Naive B cell (primary cell): Measurements from ENCODE around the gene MYH7. TPM values are rescaled to one million over a fixed set of nuclear protein-coding genes. Genes with fewer than 3 reads are reported as not detected.
"Not testable (repeated sequence)": the region's sequence is repeated elsewhere in the genome, so short reads cannot be mapped to it uniquely, and the experiment has no call there.

Source experiments
- ATAC-seq, 2 donors: fragments of 150-1000 bp; cut with Tn5 transposase; 2 replicates each; pipeline ENCODE4 v1.10.0; 2021; ENCODE audit warnings: low read depth in 2 of 2, mild to moderate bottlenecking in 2 of 2, moderate library complexity in 2 of 2
- DNase-seq: peaks from one replicate; pipeline ENCODE4 v3.0.0; 2022
- H3K27ac Mint-ChIP-seq, 6 donors: one replicate each; pipeline ENCODE4 v1.8.0; 2020 to 2022; ENCODE audit warnings: mild to moderate bottlenecking in 6 of 6, mixed read lengths in 6 of 6, moderate library complexity in 5 of 6, inconsistent platforms in 2 of 6
- H3K27me3 Mint-ChIP-seq, 3 donors: one replicate each; pipeline ENCODE4 v1.8.0; 2021 to 2022; ENCODE audit warnings: mixed read lengths in 3 of 3, mild to moderate bottlenecking in 1 of 3
- H3K36me3 Mint-ChIP-seq, 2 donors: one replicate each; pipeline ENCODE4 v1.8.0; 2020 to 2022; ENCODE audit warnings: mixed read lengths in 2 of 2, inconsistent platforms in 1 of 2, mild to moderate bottlenecking in 1 of 2
- H3K4me1 Mint-ChIP-seq, 3 donors: one replicate each; pipeline ENCODE4 v1.8.0; 2020 to 2022; ENCODE audit warnings: mixed read lengths in 3 of 3, inconsistent platforms in 1 of 3, mild to moderate bottlenecking in 1 of 3, moderate library complexity in 1 of 3
- H3K4me3 Mint-ChIP-seq, 8 donors: one replicate each; pipeline ENCODE4 v1.8.0; 2020 to 2022; ENCODE audit warnings: mild to moderate bottlenecking in 8 of 8, mixed read lengths in 8 of 8, moderate library complexity in 8 of 8, inconsistent platforms in 2 of 8
- H3K9me3 Mint-ChIP-seq, 7 donors: one replicate each; pipeline ENCODE4 v1.8.0; 2020 to 2022; ENCODE audit warnings: mixed read lengths in 7 of 7, mild to moderate bottlenecking in 5 of 7, inconsistent platforms in 2 of 7, moderate library complexity in 1 of 7
- polyA plus RNA-seq, 6 donors: library from polyadenylated mRNA; unstranded; fragments of 300-500 nt; fragmentation: Illumina TruSeq; gene quantifications; one replicate each; pipeline ENCODE4 v1.2.3, GENCODE V29; 2021; ENCODE audit warnings: low read depth in 6 of 6

Gene MYH7
- polyA plus RNA-seq, 6 donors from 2014 or later: not detected

DNA sequence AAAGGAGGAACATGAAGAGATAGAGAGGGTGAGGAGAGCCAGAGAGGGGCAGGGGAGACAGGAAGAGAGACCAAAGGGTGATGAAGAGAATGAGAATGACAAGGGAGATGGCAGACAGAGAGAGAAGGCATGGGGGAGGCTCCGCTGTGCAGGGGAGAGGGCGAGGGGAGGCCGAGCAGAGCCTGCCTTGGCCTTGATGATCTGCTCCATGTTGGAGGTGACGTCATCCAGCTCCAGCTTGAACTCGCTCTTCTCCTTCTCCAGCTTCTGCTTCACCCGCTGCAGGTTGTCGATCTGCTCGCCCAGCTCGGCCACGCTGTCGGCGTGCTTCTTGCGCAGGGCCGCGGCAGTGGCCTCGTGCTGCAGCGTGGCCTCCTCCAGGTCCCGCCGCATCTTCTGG lies 45.6 kb downstream of the MYH7 start:
- H3K4me1 Mint-ChIP-seq, H3K27ac Mint-ChIP-seq, H3K4me3 Mint-ChIP-seq, DNase-seq, H3K36me3 Mint-ChIP-seq, H3K9me3 Mint-ChIP-seq, ATAC-seq: not testable (repeated sequence)
- peaks cover 22 to 66% (median 48%) of the 10 kb centered on the region in 3 donors for H3K27me3 Mint-ChIP-seq

DNA sequence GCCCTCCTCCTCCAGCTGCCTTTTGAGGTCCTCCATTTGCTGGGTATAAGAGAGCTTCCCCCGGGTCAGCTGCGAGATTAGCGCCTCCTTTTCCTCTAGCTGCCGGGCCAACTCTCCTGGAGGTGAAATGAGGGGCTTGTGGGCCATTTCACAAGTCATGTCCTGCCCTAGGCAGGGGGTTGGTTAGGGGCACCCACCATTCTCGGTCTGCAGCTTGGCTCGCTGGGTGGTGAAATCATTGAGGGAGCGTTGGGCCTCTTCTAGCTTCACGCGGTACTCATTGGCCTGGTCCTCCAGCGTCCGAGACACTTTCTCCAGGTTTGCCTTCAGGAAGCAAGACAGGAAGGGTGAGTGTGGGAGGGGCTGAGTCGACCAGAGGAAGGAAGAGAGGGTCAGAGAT lies 46.1 kb downstream of the MYH7 start:
- ATAC-seq (no peak), DNase-seq (no peak)
- no peak overlapping the region for H3K27ac Mint-ChIP-seq
- no peaks in the 10 kb centered on the region for H3K36me3 Mint-ChIP-seq
- peaks cover 0 to 2% (median 0%) of the 10 kb centered on the region in 7 donors for H3K9me3 Mint-ChIP-seq
- no peak overlapping the region for H3K4me3 Mint-ChIP-seq
- peaks cover 22 to 69% (median 53%) of the 10 kb centered on the region in 3 donors for H3K27me3 Mint-ChIP-seq
- no peaks in the 10 kb centered on the region for H3K4me1 Mint-ChIP-seq

DNA sequence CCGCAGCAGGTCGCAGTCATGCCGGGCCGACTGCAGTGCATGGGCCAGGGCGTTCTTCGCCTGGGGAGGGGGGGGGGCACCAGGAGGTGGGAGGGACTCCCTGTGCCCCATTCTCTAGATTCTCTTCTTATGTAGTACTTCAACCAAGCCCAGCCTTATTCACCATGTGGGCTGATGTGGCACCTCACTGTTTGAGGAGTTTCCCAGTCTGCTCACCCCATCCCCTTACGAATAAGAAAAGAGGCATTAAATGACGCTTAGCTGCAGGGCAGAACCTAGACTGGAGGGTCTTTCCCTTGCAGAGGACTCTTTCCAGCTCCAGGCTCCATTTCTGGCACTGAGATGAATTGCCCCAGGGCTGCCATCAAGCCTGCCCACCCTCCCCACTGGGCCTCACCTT lies 46.5 kb downstream of the MYH7 start:
- Mint-ChIP-seq H3K4me1 (no peaks in the 10 kb centered on the region), H3K27ac (no peak overlapping the region)
- no peak for ATAC-seq

DNA sequence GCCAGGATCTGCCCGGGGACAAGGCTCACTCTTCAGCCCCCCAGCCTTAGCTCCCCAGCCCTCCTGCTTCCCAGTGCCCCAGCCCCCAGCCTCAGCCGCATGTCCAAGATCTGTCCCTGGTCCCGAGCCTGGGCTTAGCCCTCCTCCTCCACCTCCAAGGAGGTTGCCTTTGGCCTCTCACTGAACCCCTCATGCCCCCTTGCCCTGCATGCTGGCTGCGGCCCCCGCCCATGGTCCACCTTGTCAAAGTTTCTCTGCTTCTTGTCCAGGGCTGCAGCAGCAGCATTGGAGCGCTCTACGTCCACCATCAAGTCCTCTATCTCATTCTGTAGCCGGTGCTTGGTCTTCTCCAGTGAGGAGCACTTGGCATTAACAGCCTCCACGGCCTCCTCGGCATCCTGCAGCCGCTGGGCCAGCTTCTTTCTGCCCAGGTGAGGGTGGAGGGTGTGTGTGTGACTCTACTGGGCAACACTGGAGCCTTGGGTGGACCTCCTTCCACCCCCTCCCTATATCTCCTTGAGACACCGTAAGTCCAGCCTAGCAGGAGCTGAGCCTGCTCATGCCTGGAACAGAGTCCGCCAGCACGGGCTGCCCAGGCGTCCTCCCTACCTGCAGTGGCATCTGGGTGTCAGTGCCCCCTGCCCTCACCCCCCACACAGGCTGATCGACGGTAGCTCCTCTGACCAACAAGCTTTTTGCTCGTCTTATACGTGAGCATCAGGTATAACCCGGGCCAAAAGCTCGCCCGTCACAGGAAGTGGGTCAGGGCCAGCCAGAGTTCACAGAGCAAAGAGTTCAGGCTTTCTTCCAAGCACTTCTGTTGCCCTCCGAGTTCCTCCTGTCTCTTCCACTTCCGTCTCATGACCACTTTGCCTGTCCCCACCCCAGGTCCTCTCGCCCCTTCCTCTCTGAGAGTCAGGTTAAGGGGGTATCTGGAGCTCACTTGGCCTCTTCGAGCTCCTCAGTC lies 47.3 kb downstream of the MYH7 start:
- ATAC-seq (no peak), DNase-seq (no peak)
- Mint-ChIP-seq H3K36me3 (no peaks in the 10 kb centered on the region), H3K4me1 (no peaks in the 10 kb centered on the region), H3K4me3 (no peak overlapping the region), H3K9me3 (peaks cover 0 to 2% (median 0%) of the 10 kb centered on the region in 7 donors), H3K27ac (no peak overlapping the region), H3K27me3 (peaks cover 22 to 70% (median 57%) of the 10 kb centered on the region in 3 donors)

More for the DNA sequence above, 46.5 kb downstream of the MYH7 start:
- Mint-ChIP-seq H3K9me3 (peaks cover 0 to 2% (median 0%) of the 10 kb centered on the region in 7 donors), H3K36me3 (no peaks in the 10 kb centered on the region), H3K4me3 (no peak overlapping the region), H3K27me3 (peaks cover 22 to 70% (median 57%) of the 10 kb centered on the region in 3 donors)
- DNase-seq: no peak

DNA sequence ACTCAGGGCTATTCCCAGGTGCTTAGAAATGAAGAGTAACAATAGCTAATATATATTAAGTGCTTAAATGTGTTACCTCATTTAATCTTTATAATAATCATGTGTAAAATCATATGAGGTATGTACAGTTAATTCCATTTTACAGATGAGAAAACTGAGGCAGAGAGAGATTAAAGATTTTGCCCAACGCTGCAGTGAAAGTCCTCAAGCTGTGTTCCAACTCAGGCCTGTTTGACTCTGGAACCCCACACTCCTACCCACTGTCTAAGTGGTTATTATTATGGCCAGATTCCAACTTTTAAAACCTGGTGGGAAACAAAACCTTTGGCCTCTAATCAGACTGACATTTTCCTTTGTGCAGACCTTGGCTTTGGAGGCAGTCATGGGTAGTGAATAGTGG lies 48.5 kb downstream of the MYH7 start:
- no peak overlapping the region for H3K4me3 Mint-ChIP-seq
- H3K9me3 Mint-ChIP-seq: peaks cover 0 to 2% (median 0%) of the 10 kb centered on the region in 7 donors
- no peak for ATAC-seq
- H3K27me3 Mint-ChIP-seq: peaks cover 27 to 73% (median 61%) of the 10 kb centered on the region in 3 donors
- H3K27ac Mint-ChIP-seq: no peak overlapping the region
- H3K36me3 Mint-ChIP-seq: no peaks in the 10 kb centered on the region
- H3K4me1 Mint-ChIP-seq: no peaks in the 10 kb centered on the region
- no peak for DNase-seq

GRCh38 chr14:23386266-23386657 lies 49.2 kb downstream of the MYH7 start:
- H3K9me3 Mint-ChIP-seq, ATAC-seq, DNase-seq, H3K4me3 Mint-ChIP-seq, H3K4me1 Mint-ChIP-seq, H3K36me3 Mint-ChIP-seq: not testable (repeated sequence)
- H3K27me3 Mint-ChIP-seq: peaks cover 23 to 80% (median 68%) of the 10 kb centered on the region in 3 donors
- peak overlapping the region in 1 of 6 donors; percentile 37 for H3K27ac Mint-ChIP-seq

- H3K4me3 Mint-ChIP-seq: no peak overlapping the region
- DNase-seq: no peak
- peaks cover 20 to 80% (median 73%) of the 10 kb centered on the region in 3 donors for H3K27me3 Mint-ChIP-seq
- no peak for ATAC-seq
- H3K4me1 Mint-ChIP-seq: no peaks in the 10 kb centered on the region
- H3K9me3 Mint-ChIP-seq: peaks cover 0 to 2% (median 0%) of the 10 kb centered on the region in 7 donors
- no peaks in the 10 kb centered on the region for H3K36me3 Mint-ChIP-seq
- no peak overlapping the region for H3K27ac Mint-ChIP-seq
These were observed 49.7 kb downstream of the MYH7 start for GRCh38 chr14:23385642-23386265.

DNA sequence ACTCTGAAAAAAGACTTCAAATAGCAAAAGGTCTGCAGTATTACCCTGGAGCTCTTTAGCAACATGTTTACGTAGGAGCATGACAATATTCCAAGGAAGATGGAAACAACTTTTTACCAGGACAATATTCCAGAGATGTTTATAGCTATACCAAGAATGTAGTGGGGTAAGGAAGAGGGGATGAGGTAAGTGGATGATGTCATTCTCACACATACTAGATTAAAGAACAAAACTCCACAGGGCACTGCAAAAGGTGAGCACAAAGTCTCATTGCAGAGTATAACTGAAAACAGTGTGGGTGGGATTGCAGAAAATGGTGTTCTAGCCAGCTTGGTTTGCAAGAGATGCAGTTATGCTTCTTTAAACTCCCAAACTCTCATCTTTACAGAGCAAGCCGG lies 50.2 kb downstream of the MYH7 start:
- Mint-ChIP-seq H3K27ac (no peak overlapping the region), H3K4me1 (no peaks in the 10 kb centered on the region), H3K9me3 (peaks cover 0 to 2% (median 0%) of the 10 kb centered on the region in 7 donors), H3K27me3 (peaks cover 20 to 80% (median 76%) of the 10 kb centered on the region in 3 donors), H3K4me3 (no peak overlapping the region), H3K36me3 (no peaks in the 10 kb centered on the region)
- ATAC-seq (no peak), DNase-seq (no peak)

DNA sequence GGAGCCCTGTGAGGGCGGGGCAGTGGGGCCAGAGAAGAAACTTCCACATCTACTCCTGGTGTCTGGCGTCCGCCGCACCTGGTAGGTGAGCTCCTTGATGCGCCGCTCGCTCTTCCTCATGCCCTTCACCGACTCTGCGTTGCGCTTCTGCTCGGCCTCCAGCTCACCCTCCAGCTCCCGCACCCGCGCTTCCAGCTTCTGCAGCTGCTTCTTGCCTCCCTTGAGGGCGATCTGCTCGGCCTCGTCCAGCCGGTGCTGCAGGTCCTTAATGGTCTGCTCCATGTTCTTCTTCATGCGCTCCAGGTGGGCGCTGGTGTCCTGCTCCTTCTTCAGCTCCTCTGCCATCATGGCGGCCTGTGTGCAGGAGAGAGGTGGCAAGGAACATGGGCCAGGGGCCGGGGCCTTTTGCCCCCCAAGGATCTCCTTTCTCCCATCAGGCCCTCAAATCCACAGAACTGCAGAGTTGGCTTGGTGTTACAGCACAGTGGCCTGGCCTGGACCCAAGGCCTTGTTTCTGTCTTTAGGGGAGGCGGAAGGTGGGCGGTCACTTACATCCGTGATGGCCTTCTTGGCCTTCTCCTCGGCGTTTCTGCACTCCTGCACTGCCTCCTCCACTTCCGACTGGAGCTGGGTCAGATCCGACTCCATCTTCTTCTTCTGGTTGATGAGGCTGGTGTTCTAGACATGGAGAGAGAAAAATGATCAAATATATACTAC lies 50.9 kb downstream of the MYH7 start:
- Mint-ChIP-seq H3K27me3 (peaks cover 21 to 74% (median 73%) of the 10 kb centered on the region in 3 donors), H3K36me3 (no peaks in the 10 kb centered on the region), H3K9me3 (peaks cover 0 to 2% (median 0%) of the 10 kb centered on the region in 7 donors), H3K4me3 (no peak overlapping the region), H3K27ac (no peak overlapping the region), H3K4me1 (peaks cover 0 to 2% (median 0%) of the 10 kb centered on the region in 3 donors)
- ATAC-seq (no peak), DNase-seq (no peak)

DNA sequence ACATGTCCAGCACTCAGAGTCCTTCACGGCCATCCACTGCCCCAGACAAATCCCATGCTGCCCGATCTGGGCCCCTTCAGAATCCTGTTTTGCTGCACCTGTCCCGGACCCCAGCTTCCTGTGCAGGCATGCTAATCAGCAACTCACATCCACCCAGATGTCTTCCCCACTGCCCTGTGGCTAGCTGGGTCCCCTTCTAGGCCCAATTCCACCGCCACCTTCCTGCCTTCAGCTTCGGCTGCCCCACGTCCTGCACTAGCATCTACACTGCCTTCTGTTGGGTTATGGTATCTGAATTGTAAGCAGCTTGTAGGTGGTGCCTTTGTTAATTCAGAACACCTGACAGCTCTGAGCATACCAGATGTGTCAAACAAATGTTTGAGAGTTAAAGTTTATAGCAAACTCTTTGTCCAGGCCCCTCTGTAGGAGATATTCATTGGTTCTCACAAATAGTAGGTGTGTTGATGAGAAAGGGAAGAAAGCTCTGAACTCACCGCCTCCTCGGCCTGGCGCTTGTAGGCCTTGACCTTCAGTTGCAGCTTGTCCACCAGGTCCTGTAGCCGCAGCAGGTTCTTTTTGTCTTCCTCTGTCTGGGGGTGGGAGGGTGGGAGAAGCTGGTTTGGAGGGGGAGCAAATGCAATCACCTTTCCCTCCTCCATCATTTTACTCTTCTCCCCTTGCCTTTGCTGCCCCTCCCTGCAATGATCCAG lies 52.6 kb downstream of the MYH7 start:
- no peak overlapping the region for H3K27ac Mint-ChIP-seq
- no peak for DNase-seq
- H3K4me3 Mint-ChIP-seq: no peak overlapping the region
- H3K4me1 Mint-ChIP-seq: peaks cover 0 to 2% (median 0%) of the 10 kb centered on the region in 3 donors
- H3K36me3 Mint-ChIP-seq: no peaks in the 10 kb centered on the region
- H3K9me3 Mint-ChIP-seq: peaks cover 0 to 2% (median 0%) of the 10 kb centered on the region in 7 donors
- peaks cover 20 to 71% (median 69%) of the 10 kb centered on the region in 3 donors for H3K27me3 Mint-ChIP-seq
- ATAC-seq: no peak

GRCh38 chr14:23382276-23382675 lies 53.2 kb downstream of the MYH7 start:
- H3K4me1 Mint-ChIP-seq: peaks cover 0 to 2% (median 0%) of the 10 kb centered on the region in 3 donors
- no peak overlapping the region for H3K4me3 Mint-ChIP-seq
- DNase-seq (no peak), ATAC-seq (no peak)
- no peak overlapping the region for H3K27ac Mint-ChIP-seq
- no peaks in the 10 kb centered on the region for H3K36me3 Mint-ChIP-seq
- H3K9me3 Mint-ChIP-seq: peaks cover 0 to 2% (median 0%) of the 10 kb centered on the region in 7 donors
- H3K27me3 Mint-ChIP-seq: peaks cover 20 to 68% (median 67%) of the 10 kb centered on the region in 3 donors

GRCh38 chr14:23381871-23382270 lies 53.6 kb downstream of the MYH7 start:
- DNase-seq: no peak
- Mint-ChIP-seq H3K9me3 (peaks cover 0 to 2% (median 0%) of the 10 kb centered on the region in 7 donors), H3K27me3 (peaks cover 20 to 70% (median 69%) of the 10 kb centered on the region in 3 donors), H3K36me3 (no peaks in the 10 kb centered on the region), H3K4me3 (no peak overlapping the region), H3K27ac (peak overlapping the region in 1 of 6 donors; percentile 49), H3K4me1 (peaks cover 0 to 2% (median 0%) of the 10 kb centered on the region in 3 donors)
- ATAC-seq: no peak
